GM21723 (cell line): ENCODE results near the gene GOLT1A.

ENCODE experiments used
- ATAC-seq: cut with Tn5 transposase; IDR thresholded peaks from one replicate; pipeline ENCODE4 v1.9.1; 2021; ENCODE audit warnings: mild to moderate bottlenecking, moderate library complexity; ENCODE audit not compliant: unreplicated experiment

GOLT1A gene

DNA sequence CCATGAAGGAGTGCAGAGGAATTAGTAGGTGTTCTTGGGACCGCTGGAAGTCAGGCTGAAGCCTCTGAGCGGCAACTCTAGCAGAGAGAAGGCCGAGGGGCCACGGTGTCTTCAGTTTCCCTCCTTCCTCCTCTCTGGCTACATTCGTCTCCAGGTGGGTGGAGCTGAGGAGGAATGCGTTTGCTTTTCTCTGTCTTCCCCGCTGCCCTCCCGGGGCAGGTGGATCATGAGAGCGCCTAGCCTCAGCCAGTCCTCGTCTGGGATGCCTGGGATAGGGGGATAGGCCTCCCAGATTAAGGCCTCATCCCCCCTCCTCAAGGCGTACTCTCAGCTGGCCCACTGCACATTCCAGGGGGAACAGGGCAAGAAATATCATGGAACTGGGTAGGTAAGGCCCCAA lies 7.5 kb upstream of the GOLT1A start:
- no peak for ATAC-seq

DNA sequence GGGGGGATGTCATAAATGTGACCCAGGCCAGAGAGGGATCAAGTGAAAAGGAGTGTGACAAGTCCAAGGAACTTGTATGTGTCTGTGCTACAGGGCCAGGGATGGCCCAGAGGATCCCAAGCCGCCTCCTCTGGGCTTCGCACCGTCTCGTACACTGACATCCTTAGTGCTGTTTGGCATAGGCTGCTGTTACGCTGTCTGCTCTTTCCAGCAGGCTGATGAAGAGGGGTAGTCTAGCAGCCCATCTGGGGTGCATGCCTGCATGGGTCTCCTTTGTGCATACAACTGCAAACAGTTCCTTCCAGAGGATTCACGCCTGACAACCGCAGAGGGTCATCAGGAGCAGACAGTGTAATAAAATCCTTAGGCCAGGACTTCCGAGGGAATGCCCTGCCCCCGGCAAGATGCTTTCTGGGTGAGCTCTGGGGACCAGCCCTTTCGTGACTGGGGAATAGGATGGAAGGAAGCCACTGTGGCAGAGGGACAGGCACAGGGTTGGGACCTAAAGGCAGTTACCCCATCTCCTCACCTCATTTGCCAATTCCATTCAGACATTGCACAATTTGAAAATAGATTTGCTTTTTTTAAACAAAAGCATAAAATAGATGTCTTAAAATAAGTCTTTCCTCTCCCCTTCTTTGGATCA lies 6.3 kb upstream of the GOLT1A start:
- no peak for ATAC-seq

DNA sequence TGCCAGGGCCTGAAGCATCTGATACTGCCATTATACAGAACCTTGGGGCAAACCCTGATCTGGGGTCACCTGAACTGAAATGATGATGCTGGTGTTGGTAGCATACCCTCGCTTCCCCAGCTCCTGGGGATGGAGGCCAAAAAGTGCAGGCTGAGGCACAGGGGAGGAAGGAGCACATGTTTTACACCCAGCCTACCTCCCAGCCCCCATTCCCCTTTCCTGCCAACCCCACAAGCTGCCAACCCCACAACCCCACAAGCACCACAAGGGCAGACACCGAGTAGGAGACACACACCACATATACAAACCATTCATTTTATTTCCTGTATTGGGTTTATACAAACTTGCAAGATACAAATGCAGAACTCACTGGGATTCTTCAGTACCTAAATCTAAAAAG lies 4.8 kb upstream of the GOLT1A start:
- no peak for ATAC-seq

DNA sequence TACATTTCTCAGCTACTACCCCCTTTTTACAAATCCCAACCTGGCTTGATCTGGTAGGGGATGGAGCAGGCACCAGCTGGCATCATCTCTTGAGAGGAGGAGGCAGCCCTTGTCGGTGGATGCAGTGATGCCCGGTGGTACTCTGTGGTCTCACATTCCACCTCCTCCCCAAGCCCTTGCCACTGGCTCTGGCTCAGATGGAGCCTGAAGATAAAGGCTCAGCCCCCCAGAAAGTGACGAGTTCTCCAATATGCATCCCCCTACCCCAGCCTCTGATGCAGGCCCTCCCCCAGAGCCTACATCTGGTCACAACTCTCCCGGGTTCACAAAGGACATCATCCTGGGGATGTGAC lies 3.8 kb upstream of the GOLT1A start:
- ATAC-seq, result no peak

DNA sequence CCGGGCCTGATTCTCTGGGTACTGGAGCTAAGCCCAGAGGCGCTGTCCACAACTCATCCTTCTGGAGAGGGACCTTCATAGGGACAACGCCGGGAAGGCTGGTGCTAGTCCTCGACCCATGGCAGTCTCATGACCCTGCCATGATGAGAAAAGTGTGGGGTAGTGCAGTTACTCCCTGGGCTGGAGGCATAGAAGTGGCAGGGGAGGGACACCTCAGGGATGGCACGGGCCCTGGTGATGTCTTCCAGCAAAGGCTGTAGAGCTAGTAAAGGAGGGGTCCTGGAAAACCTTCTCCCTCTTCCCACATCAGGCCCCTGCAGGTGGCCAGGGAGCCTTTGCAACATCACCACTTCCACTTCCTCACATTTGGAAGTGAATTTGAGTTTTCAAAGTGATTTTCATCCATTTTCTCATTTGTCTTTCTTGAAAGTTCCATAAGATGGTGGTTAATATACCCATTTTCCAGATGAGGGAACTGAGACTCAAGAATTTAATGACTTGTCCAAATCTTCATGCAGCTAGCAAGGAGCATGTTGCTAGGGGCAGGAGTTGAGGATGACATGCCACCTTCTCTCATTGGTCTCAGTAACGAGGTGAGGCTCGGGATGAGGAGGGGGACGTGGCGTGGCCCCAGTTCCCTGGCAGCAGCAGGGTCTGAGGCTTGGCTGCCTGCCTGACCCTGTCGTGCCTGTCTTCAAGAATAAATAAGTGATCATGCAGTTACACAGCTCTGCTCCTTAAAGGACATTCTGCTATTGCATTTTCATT lies 3.3 kb upstream of the GOLT1A start:
- no peak for ATAC-seq

DNA sequence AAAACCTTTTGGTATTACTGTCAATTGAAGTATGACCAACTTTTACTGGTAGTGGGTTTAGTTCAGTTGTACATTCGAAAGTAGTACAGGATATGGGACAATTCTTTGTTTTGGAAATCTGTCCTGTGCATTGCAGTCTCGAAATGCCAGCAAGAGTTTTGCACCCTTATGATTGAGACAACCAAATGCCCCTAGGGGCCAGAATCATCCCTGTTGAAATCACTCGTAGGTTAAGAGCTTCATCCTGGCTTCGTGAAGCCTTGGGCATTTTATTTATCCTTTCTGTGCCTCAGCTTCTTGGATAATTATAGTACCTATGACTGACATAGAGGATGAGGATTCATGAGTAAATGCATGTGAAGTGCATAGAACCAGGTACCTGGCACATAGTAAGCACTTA lies 2.4 kb upstream of the GOLT1A start:
- no peak for ATAC-seq

DNA sequence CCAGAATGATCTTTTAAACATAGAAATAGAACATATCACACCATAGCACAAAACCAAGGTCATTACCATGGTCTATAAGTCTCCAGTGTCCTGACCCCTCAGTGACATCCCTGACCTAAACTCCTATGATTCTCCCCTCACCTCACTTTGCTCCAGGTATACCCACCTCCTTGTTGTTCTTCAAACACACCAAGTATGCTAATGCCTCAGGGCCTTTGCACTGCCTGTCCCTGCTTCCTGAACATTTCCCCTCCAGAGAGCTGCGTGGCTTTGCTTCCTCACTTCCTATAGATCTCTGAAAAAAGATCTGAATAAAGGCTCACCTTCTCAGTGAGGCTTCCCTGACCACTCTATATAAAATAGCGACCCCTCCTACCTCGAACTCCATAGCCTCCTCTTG lies 1.1 kb downstream of the GOLT1A start:
- no peak for ATAC-seq

DNA sequence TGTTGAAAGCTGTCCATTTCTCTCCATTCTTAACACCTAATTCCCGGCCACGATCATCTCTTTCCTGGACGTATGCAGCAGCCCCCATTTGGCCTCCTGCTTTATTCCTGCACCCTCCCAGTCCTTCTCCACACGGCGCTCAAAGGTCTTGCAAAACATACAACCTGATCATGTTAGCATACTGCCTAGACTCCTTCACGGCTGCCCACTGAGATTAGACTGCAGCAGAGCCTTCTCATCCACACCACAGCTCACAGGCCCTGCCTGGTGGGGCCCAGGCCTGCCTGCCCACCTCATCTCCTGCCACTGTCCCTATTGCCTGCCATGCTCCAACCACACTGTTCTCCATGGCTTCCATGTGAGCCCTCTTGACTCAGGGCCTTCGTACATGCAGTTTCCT lies 2.7 kb downstream of the GOLT1A start:
- no peak for ATAC-seq

DNA sequence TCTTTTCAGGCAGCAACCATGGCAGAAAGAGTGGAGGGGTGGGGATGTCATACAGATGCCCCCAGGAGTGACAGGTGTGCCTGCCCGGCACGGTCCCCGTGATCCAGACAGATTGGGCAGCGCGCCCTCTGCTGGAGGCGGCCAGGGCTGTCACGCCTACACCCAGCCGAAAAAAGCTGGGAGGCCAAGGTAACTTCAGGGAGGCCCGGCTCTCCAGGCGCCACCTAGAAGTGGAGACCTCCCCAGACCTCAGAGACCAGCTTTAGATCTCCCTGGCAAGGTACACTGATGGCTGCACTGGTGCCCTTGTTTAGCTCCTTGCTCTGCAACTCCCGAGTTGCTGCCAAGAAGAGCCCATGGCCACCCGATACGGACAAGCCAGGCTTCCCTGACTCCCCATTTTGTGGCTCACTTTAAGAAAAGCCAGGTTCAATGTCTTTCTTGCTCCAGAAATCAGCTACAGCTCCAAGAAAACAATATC lies 6.6 kb downstream of the GOLT1A start:
- ATAC-seq, result no peak

DNA sequence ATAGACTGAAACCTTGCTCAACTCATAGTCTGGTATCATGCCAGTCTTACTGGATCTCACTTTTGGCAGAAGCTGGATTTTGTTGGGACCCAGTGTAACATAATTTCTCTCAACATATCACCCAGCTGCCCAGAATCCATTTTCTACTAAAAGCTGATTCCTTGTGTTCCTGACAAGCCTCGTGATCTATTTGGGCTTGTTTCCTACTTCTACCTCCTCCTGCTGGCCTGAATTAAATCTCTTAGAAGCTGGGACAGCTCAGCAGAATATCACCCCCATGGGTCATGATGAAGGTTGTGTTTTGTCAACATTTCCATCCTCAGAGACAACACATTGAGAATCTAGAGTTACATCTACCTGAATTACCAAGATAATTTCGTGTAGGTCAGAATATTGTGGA lies 7.7 kb downstream of the GOLT1A start:
- ATAC-seq, result no peak

DNA sequence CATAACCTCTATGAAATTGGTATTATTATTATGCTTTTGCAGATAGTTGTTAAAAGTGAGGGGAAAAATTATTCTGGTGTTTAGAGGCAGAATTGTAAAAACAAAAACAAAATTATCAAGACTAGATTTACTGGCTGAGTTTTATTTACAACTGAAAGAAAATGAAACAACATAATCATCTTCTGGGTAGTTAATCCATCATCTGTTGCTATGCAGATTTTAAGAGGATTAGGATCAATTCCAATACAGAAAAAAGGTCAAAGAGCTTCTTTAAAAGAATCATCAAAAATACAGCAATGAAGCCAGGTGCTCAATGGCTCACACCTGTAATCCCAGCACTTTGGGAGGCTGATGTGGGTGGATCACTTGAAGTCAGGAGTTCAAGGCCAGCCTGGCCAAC lies 8.3 kb downstream of the GOLT1A start:
- no peak for ATAC-seq

DNA sequence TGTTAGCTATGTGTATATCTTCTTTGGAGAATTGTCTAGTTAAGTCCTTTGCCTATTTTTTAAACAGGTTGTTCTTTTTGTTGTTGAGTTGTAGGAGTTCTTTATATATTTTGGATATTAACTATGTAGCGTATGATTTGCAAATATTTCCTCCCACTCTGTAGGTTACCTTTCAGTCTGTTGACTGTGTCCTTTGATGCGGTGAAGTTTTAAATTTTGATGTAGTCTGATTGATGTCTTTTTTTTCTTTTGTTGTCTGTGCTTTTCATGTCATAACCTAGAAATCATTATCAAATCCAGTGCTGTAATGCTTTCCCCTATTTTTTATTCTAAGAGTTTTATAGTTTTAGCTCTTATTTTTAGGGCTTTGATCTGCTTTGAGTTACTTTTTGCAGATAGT lies 8.8 kb downstream of the GOLT1A start:
- ATAC-seq, result no peak

DNA sequence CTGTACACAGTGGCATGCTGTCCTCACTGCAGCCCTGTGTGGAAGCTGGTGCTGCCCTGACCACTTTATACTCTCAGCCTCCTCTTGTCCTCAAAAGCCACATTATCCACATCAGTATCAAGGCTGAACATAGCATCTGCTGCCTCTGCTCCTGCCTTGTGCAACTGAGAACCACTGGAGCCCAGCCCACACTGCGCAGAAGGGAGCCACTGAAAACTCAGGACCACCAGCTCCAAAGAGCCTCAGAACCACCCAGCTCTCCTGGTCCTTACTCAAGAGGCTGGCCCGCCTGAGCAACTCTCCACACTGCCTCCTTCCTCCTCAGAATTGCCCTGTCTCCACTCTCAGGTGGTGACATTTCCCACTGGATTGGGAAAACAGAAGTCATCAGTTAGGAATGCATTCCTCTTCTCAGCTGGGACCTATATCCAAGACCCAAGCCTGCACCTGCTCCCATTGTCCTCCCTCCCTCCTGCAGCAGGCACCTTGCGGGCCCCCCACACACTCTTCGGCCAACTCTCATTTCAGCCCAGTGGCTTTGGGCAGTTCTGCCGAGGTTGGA lies 10.5 kb downstream of the GOLT1A start:
- no peak for ATAC-seq

DNA sequence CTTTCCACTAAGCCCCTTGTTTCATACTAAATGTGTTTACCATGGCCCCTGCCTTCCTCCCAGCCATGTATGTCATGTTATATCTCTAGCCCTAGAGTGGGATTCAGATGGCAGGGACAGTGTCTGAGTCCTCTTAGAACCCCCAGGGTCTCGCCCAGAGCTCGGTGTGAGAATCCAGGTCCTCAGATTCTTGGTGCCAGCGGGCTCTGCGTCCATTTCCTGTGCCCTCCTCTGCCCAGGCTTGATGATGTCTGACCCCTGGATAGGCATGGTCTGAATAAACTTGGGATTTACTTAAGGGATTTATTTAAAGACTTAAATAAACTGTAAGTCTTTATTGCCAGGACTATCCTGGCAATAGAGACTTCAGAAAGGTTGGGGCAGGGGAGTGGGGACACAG lies 11.3 kb downstream of the GOLT1A start:
- no peak for ATAC-seq

DNA sequence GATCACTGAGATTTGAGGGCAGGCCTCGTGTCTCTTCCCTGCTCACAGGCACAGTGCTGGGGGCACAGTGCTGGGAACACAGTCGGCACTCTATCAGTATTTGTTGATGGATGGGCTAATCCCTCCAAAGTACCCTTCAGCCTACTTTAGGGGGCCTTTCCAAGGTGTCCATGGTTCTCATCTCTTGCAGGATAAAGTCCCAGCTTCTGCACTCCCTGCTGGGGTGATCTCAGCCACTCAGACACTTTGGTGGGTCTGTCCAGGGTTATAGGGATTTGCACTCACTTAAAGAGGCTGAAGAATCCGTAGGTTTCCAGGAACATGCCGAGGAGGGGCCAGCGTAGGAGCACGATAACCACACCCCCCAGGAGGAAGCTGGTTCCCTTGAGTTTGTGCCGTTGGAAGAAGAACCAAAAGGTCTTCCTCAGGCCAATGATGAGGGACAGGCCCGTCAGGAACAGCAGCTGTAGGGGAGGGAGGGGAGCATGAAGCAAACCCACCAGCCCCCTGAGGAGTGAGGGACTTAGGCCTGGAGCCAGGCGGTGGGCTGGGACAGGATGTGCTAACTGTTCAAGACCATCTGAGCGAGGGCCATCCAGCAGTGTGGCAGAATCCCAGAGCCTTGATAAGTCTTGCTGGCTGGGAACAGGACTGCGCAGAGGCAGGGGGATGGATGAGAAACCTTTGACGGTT lies 12.3 kb downstream of the GOLT1A start:
- ATAC-seq, result no peak

DNA sequence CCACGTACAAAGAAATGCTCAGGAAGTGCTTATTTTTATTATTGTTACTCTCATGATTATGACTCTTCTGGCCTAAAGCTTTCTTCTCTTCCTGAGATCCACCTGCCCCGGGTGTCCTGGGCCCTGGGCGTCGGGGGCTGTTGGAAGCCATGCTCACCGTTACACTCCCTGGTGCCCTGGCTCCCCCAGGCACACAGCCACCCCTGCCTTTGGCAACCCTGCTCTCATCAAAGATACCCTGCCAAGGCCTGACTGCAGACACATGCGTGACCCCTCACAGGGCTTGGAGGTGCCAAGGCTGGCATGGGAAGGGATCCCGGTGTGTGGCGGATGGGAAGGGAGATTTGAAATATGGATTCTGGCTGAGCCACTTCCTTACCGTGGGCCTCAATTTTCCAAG lies 14.2 kb downstream of the GOLT1A start:
- ATAC-seq, result no peak

DNA sequence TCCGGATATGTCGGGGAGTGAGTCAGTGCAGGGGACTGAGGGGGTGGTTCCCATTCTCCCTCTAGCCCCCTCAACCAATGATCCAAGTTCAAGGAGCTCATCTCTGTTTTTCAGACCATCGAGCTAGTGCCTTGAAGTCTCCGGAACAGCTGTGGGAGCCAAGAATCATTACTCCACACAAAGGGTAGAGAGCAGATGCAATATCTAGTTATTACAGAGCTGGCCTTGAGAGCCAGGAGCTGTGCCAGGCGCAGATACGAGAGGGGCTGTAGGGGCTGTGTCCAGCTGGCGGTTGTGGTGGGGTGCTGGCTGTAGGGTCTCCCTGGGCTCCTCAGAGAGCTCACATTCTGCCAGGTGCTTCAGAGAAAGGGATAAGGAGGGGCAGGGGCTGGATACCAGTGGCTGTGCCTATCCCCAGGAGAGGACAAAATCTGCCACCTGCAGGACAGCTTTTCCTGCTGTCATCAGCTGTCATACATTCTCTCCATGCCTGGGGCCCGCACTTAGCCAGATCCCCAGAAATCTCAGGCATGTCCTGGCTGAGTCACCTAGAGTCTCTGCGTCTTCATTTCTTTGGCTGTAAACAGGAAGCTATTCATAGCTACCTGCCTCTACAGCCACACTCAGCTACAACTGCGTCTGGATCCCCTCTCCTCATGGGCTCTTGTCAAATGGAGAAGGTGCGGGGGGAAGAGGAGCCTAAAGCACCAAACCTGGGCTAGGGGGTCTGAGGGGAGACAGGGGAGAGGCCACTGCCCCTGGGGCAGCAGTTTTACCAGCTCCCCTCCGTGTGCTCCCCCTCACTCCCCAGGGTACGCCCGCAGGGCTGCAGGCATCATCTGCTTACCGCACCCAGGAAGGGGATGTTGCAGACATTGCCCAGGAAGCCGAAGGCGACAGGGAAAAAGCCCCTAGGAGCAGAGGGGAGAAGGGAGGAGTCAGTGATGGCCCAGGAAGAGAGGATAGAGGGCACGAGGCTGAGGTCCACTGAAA lies 15.1 kb downstream of the GOLT1A start:
- no peak for ATAC-seq

DNA sequence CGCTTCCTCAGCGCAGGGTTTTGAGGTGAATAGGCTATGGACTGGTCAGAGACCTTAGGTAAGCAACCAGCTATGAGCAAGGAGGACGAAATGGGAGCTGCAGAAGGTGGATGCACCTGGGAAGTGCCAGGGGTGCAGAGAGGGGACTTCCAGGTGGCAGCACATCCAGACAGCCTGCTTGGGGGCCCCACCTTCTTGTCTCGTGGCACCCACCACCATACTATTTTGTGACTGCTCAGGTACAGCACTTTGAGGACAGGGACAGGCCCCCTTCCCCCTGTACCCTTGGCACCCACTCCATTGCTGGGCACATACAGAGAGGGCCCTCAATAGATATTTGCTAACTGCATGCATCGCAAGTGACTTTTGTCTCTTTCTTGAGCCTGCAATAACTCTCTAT lies 16.7 kb downstream of the GOLT1A start:
- ATAC-seq, result no peak

DNA sequence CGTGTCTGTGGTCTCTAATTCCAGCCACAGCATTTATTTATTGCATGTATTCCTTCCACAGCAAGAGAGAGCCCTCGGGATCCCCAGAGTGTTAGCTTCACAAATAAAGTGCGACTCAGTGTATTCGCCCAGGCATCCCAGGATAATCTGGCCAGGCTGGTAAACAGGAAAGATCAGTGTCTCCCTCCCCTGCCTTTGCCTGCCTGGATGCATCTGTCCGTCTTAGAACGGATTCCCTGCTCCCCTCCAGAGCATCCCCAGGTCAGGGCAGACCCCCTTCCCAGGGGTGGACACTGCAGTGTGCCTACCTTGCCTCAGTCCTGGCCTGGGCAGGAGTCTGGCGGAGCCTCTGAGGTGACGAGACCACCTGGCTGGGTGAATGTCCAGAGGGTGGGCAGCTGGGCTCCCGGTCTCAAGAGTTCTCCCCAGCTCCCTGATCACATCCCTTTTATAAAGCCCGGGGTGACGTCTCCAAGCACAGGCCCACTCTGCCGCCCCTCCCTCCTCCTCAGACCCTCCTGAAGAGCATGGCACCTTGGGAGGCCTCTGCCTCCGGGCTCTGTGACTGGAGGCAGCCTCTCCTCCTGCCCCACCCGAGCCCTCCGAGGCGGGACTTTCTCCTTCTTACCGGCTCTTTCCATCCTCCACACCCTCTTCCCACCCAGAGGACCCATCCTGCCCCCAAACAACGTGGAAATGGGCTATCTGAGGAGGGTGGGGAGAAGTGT lies 17.6 kb downstream of the GOLT1A start, which contains the start of gene KISS1:
Gene KISS1, minus strand, starts transcription at position 424 of the 728 bp plus-strand sequence. CDS start 3,615 bp downstream, outside the sequence.
- no peak for ATAC-seq

DNA sequence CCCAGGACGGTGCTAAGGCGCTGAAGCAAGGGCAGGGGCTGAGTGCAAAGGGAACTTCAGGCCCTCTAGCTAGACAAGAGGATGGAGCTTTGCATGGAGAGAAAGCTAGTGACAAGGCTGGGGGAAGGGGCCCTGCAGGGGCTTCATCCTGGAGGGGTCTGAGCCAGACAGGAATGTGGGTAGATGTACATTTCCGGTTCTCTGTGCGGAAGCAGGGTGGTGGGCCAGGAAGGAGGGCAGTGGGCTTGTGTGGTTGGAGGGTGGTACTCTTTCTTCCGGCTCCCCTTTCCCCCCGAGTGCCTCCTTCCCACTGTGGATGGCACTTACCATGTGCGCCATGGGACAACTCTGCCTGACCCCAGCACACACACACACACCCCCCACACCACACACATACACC lies 19.0 kb downstream of the GOLT1A start:
- ATAC-seq, result no peak
